HG02943 (cell line): ENCODE results near the gene ANXA3.
"Not testable (repeated sequence)": the region's sequence is repeated elsewhere in the genome, so short reads cannot be mapped to it uniquely, and the experiment has no call there.

ENCODE experiments used
- ATAC-seq: cut with Tn5 transposase; IDR thresholded peaks from one replicate; pipeline ENCODE4 v1.9.1; 2021; ENCODE audit warnings: mild to moderate bottlenecking, low read depth, moderate library complexity; ENCODE audit not compliant: unreplicated experiment

Gene ANXA3

GRCh38 chr4:78569306-78569821 lies 17.8 kb downstream of the ANXA3 start:
- no peak for ATAC-seq

- no peak for ATAC-seq
Measured at GRCh38 chr4:78570117-78570516, 18.5 kb downstream of the ANXA3 start.

DNA sequence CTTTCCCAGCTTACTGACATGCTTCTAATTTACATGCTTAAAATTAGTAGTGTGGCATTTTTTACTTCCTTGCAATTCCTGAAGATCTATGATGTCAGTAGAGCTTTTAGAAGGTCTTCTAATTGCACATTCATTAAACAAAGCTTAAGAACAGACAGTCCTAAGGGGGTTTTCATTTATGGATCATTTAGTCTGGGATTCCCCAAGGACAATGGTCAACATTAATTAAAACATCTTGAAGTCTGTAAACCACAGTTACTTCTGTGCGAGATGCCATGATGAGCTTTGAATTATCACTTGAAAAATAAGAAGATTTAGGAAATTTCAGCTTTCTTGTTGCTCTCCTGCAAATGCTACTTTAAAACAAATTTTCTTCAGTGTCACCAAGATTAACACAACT lies 20.2 kb downstream of the ANXA3 start:
- no peak for ATAC-seq

DNA sequence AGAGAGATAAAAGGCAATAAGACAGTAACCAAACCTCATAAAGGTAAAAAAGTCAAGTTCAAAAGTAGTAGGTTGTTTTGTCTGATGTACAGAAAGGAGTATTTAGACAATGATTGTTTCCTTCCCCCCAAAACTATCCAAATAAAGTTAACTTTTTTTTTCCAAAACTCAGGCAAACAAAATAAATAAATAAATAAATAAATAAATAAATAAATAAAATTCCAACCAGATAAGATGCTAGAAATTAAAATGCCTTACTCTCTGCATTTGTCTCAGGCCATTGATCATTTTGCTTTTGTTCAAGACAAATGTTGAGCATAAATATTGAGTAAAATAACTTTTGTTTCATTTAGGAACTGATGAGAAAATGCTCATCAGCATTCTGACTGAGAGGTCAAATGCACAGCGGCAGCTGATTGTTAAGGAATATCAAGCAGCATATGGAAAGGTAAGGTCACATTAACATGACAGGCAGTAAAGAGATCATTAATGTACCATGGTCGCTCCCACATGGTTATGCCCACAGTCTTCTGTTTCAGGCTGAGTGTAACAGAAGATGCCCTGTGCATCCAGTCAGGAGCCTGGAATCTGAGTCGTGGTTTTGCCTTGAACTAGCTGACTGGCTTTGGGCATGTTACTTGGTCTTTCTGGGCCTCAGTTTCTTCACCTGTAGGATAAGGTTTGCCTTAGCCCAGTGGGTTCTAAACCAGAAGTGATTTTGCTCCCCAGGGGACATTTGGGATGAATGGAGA lies 27.3 kb downstream of the ANXA3 start:
- no peak for ATAC-seq

GRCh38 chr4:78581618-78582017 lies 30.0 kb downstream of the ANXA3 start:
- ATAC-seq, result no peak

- no peak for ATAC-seq
Measured at GRCh38 chr4:78584863-78585547, 33.4 kb downstream of the ANXA3 start.

- no peak for ATAC-seq
Measured at GRCh38 chr4:78585633-78586032, 34.1 kb downstream of the ANXA3 start.

- ATAC-seq, result no peak
Measured at GRCh38 chr4:78588894-78589545, 37.5 kb downstream of the ANXA3 start.

- ATAC-seq, result no peak
Measured at GRCh38 chr4:78591404-78591803, 39.8 kb downstream of the ANXA3 start.

GRCh38 chr4:78592088-78592783 lies 40.7 kb downstream of the ANXA3 start:
- no peak for ATAC-seq

GRCh38 chr4:78596111-78596742 lies 44.7 kb downstream of the ANXA3 start:
- ATAC-seq, result no peak

- not testable (repeated sequence) for ATAC-seq
Measured at GRCh38 chr4:78598431-78598830, 46.9 kb downstream of the ANXA3 start.

GRCh38 chr4:78599147-78599546 lies 47.6 kb downstream of the ANXA3 start:
- ATAC-seq, result no peak

GRCh38 chr4:78599931-78600375 lies 48.4 kb downstream of the ANXA3 start:
- no peak for ATAC-seq

DNA sequence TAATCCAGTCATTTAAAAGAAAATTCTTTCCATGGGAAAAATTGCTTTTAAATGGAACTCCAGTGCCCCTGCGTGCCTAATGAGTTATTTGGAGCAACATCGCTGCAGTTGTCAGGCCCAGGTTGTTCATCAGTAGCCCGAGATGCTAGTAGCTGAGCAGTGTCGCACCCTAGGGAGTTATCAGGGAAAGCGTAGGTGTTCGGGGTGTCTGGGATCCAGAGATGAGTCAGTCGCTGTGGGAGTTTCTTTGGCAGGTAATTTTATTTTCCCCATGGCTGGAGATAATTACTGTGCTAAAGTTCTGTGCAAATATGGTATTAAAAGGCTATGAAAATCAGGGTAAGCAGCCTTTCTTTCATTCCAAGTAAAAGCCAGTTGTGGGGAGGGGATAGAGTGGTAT lies 49.4 kb downstream of the ANXA3 start:
- ATAC-seq, result no peak

- no peak for ATAC-seq
Measured at GRCh38 chr4:78602334-78602733, 50.8 kb downstream of the ANXA3 start.

DNA sequence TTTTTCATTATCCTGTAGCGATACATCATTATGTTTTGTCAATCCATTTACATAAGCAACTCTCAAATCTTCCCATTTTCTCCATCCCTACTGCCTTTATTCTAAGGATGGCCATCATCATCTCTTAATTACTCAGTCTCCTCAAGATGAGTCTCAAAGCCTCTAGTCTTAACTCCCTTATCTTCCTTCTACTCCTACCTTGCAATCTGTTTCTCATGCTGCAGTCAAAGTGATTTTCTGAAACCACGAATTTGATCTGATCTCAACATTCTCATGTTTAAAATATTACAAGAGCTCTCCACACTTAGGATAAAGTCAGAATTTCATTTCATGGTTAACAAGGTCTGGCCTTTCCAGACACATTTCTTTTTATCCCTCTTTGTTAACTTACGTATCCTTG lies 51.8 kb downstream of the ANXA3 start:
- no peak for ATAC-seq

GRCh38 chr4:78604988-78605387 lies 53.4 kb downstream of the ANXA3 start:
- ATAC-seq, result no peak

DNA sequence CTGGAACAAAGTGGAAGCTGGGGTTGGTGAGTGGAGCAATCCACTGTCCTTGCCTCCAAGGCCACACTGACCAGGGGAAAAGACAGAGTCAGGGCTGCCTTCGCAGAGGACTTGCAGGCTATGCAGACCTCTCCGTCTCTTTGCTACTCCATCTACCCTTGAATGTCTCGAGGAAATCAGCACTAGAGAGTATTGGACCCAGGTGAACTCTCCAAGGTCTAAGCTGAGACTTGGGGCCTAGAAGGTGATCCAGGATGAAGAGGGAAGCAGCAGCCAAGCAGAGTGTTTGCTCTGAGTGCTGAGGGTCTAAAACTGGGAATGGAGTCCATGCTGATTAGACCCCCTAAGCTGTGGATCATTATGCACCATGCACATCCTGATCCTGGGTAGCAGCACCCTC lies 54.5 kb downstream of the ANXA3 start:
- ATAC-seq, result no peak

DNA sequence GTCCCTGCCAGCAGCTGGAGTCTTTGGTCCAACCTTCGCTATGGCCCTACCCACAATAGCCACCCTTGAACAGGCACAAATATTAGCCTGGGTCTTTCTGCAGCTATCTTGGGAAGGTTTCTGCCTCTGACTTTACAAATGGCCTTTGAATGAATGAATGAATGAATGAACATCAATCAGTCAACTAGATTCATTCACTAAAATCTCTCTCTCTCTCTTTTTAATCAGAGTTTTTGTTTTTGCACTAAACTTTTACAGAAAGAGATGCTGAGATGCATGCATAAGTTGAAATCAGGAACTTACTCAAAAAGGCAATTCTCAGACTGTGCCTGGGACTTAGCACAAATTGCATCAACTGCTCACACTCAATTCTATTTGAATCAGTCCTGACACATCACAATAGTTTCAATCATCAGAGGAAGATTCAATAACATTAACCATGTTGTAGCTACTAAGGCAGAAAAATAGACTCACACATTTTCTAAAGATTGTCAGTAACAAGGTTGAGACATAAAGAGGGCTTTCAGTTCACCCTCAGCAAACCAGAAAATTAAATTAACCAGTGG lies 55.0 kb downstream of the ANXA3 start:
- no peak for ATAC-seq
